Gastroesophageal sphincter (tissue), 3 donors: ENCODE results near the gene ANAPC15.

Source experiments
- POLR2A ChIP-seq, 2 donors: fragments of 450-650 bp; IDR thresholded peaks; one replicate each; pipeline ENCODE4 v1.6.1; 2017; ENCODE audit warnings: antibody characterized with exemption in 2 of 2, mild to moderate bottlenecking in 2 of 2, moderate library complexity in 1 of 2
- POLR2AphosphoS5 ChIP-seq: sonication (generic); formaldehyde crosslinking; IDR thresholded peaks from one replicate; pipeline ENCODE4 v1.6.1; 2017; ENCODE audit warnings: antibody characterized with exemption
- TF ChIP-seq, protein P1 (sequence below), 4 experiments: fragments of 200-600 bp in 2 of 4; fragments of 450-650 bp in 2 of 4; sonication (generic) in 1 of 4; IDR thresholded peaks; one replicate each; pipeline ENCODE4 v1.5.1; 2017 to 2019; ENCODE audit warnings: antibody characterized with exemption in 4 of 4, mild to moderate bottlenecking in 2 of 4, moderate library complexity in 2 of 4

DNA sequence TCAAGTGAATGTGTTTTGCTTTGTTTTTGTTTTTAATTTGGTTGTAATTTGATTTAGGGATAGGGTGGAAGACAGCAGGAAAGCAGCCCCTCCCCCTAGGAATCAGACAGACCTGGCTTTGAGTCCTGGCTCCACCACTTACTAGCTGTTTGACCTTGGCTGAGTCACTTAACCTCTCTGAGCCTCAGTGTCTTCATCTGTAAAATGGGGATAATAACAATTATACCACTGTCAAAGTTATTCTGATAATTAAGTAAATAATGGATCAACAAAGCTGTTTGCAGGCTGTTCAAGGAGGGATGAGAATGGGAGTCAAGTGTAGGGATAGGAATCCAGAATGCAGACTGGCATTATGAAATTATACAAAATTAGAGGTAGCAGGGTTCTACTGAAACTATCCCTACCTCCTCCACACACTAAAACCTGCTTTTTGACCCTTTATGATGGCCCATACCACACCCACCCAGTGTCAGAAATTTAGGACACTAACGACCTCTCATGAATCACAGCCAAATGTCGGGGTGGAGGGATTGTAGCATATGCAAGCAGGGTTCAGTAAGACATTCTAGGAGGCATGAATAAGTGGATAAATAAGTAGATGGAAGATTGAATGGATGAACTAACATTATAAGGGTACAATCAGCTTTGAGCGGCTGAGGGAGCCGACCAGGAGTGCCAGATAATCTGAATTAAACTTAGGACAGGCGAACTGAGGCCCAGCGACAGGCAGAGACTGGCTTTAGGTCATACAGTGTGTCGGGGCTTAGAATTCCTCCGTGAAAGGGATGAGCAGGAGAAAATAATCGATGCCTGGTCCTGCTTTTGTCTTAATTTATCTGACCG is 974 bp downstream of the ANAPC15 start:
- TF ChIP-seq, protein P1, sequence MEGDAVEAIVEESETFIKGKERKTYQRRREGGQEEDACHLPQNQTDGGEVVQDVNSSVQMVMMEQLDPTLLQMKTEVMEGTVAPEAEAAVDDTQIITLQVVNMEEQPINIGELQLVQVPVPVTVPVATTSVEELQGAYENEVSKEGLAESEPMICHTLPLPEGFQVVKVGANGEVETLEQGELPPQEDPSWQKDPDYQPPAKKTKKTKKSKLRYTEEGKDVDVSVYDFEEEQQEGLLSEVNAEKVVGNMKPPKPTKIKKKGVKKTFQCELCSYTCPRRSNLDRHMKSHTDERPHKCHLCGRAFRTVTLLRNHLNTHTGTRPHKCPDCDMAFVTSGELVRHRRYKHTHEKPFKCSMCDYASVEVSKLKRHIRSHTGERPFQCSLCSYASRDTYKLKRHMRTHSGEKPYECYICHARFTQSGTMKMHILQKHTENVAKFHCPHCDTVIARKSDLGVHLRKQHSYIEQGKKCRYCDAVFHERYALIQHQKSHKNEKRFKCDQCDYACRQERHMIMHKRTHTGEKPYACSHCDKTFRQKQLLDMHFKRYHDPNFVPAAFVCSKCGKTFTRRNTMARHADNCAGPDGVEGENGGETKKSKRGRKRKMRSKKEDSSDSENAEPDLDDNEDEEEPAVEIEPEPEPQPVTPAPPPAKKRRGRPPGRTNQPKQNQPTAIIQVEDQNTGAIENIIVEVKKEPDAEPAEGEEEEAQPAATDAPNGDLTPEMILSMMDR (IDR thresholded peaks at IDR 0.05): no peak
- TF ChIP-seq POLR2A (IDR thresholded peaks at IDR 0.05): no peak
- no peak for TF ChIP-seq POLR2AphosphoS5
